GM21515 (cell line): ENCODE measurements around the gene CPA4.

Source experiments
- ATAC-seq: cut with Tn5 transposase; IDR thresholded peaks from one replicate; pipeline ENCODE4 v1.9.1; 2021; ENCODE audit not compliant: unreplicated experiment

CPA4 gene

GRCh38 chr7:130363026-130363847 lies 70.3 kb downstream of the CPA4 start:
- no peak for ATAC-seq

- no peak for ATAC-seq
These were observed 71.5 kb downstream of the CPA4 start for GRCh38 chr7:130364451-130364850.

GRCh38 chr7:130365088-130365487 lies 72.1 kb downstream of the CPA4 start:
- no peak for ATAC-seq

- peak; percentile 44 for ATAC-seq
These were observed 72.8 kb downstream of the CPA4 start for GRCh38 chr7:130365511-130366441.

GRCh38 chr7:130366564-130366963 lies 73.6 kb downstream of the CPA4 start:
- no peak for ATAC-seq

- ATAC-seq: no peak
These were observed 74.3 kb downstream of the CPA4 start for GRCh38 chr7:130367088-130367755.

- no peak for ATAC-seq
These were observed 75.1 kb downstream of the CPA4 start for GRCh38 chr7:130367836-130368746.

- ATAC-seq: no peak
These were observed 76.2 kb downstream of the CPA4 start for GRCh38 chr7:130369110-130369711.

- ATAC-seq: no peak
These were observed 77.0 kb downstream of the CPA4 start for GRCh38 chr7:130369831-130370550.

- no peak for ATAC-seq
These were observed 78.1 kb downstream of the CPA4 start for GRCh38 chr7:130371046-130371445.

- no peak for ATAC-seq
These were observed 79.6 kb downstream of the CPA4 start for GRCh38 chr7:130372402-130373165.
